Kidney epithelial cell (primary cell): ENCODE measurements around the gene UPP2. TPM values are rescaled to one million over a fixed set of nuclear protein-coding genes. Genes with fewer than 3 reads are reported as not detected.

ENCODE experiments used
- DNase-seq: peaks from one replicate; pipeline ENCODE4 v3.0.0-alpha.2; 2010; ENCODE audit warnings: low read depth
- H3K27me3 ChIP-seq: 2 replicates; pipeline ENCODE4 v1.6.0; 2011; ENCODE audit warnings: low read length; ENCODE audit not compliant: control insufficient read depth, insufficient read depth
- H3K36me3 ChIP-seq: 2 replicates; pipeline ENCODE4 v1.5.1; 2011; ENCODE audit warnings: low read length; ENCODE audit not compliant: control insufficient read depth, insufficient read depth
- H3K4me3 ChIP-seq: 2 replicates; pipeline ENCODE4 v1.5.1; 2011; ENCODE audit warnings: low read depth, mild to moderate bottlenecking, control low read depth, low read length
- CTCF ChIP-seq: IDR thresholded peaks from 2 replicates; pipeline ENCODE4 v1.5.1; 2011; ENCODE audit warnings: mild to moderate bottlenecking, moderate library complexity, low read length, control low read depth, inconsistent platforms; ENCODE audit not compliant: insufficient read depth, poor library complexity, severe bottlenecking
- total RNA-seq: library from RNA; depleted of rRNA; stranded (reverse); fragments of >200 nt; gene quantifications from 2 replicates; pipeline ENCODE4 v1.2.3, GENCODE V29; 2015

The UPP2 gene
- total RNA-seq = not detected in 2 replicates

DNA sequence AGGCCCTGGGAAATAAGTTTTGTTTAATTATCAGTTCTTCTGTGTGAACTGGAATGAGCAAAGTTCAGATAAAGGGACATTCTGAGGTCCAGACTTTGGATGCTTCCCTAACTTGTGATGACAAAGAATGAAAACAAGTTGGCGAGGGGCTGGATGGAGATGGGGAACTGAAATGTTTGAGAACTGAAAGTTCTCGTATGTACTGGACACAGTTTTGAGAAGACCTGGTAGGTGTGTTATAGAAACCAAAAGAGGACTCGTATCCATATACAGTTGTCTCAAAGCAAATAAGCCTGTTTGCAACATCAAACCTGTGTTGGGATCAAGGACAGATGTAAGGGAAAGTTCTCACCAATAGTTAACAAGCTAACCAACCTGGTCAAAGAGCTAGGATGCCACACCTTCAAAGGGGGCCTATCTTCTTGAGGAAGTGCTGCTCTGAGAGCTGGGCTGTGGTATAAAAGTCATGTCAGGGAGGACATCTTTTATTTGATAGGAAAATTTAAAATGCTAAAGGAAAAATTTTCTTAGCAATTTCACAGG lies at the start of gene UPP2:
UPP2 (plus strand) TSS at position 493 of the 543 bp plus-strand sequence. CDS start 188 bp downstream, outside the sequence.
- no peaks in the 10 kb centered on the region for H3K36me3 ChIP-seq
- no peak for DNase-seq
- TF ChIP-seq CTCF = no peak

DNA sequence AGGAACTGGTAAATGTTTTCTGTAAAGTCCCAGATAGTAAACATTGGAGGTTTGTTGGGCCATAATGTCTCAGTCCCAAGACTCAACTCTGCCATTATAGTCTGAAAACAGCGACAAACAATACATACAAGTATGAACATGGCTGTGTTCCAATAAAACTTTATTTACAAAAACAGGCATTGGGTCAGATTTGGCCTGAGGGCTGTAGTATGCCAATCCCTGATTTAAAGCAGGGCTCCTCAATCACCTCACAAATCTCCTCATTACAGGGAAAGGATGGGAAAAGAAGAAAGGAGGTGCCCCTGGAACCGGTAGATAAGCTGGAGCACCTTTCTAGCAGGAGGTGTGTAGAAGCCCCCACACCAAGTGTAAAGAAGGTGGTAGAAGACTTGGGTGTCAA lies 48.9 kb upstream of the UPP2 start:
- no peak for DNase-seq

More for the DNA sequence above, at the start of gene UPP2:
- Histone ChIP-seq H3K4me3 (no peak within 1 kb of the TSS), H3K27me3 (no peaks in the 10 kb centered on the region)

GRCh38 chr2:158056875-158057274 lies 44.8 kb upstream of the UPP2 start:
- no peaks in the 10 kb centered on the region for H3K27me3 ChIP-seq
- no peak for TF ChIP-seq CTCF
- no peaks in the 10 kb centered on the region for H3K36me3 ChIP-seq
- H3K4me3 ChIP-seq = no peak overlapping the region
- DNase-seq = no peak

More for the DNA sequence above, 48.9 kb upstream of the UPP2 start:
- Histone ChIP-seq H3K4me3 (no peak overlapping the region), H3K36me3 (no peaks in the 10 kb centered on the region), H3K27me3 (no peaks in the 10 kb centered on the region)
- TF ChIP-seq CTCF = no peak

DNA sequence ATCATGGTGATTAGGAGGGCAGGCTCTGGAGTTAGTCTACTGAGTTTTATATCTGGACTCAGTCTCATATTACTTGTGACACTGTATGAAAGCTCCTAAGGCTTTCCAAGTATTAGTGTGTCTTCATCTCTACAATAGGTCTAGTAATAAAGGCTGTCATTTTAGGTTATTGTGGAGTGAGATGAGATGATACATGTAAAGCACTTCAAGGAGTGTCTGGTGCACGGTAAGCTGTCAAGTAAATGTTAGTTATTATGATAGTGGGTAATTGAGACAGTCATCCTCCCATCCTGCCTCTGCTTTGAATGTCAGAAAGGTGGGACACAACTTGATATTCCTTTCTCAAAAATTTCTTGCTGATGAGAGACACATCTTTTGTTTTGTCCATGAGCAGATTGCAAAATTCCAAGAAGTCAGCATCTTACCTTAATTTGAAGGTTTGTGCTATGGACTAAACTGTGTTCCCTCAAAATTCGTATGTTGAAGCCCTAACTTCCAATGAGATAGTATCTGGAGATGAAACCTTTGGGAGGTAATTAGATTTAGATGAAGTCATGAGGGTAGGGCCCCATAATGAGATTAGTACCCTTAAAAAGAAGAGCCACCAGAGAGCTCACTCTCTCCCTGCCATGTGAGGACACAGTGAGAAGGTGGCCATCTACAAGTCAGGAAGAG lies 41.4 kb upstream of the UPP2 start:
- Histone ChIP-seq H3K36me3 (no peaks in the 10 kb centered on the region), H3K4me3 (no peak overlapping the region), H3K27me3 (no peaks in the 10 kb centered on the region)
- TF ChIP-seq CTCF = no peak
- no peak for DNase-seq

DNA sequence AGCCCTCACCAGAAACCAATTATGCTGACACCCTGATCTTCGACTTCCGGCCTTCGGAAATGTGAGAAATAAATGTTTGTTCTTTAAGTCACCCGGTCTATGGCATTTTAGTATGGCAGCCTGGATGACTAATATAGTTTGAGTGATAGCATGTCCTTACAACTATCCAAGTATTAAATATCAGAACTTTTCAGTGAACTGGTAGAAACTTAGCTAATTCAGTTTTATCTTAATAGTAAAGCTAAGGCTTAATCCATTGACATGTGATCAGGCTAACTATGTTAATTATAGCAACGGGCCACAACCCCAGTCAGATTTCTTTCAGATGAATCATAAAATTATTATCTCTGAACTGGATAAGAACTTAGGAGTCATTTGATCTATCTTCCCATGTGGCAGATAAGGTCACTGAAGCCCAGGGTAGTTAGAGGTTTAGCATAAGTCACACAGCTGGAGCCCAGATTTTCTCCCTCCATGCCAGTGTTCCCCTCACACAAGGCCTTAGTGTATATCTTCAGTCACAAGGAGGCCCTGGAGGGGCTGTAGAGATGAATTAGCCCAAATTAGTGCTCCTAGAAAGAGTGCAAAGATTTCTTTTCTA lies 40.7 kb upstream of the UPP2 start:
- H3K36me3 ChIP-seq = no peaks in the 10 kb centered on the region
- DNase-seq = no peak
- no peak for TF ChIP-seq CTCF
- no peaks in the 10 kb centered on the region for H3K27me3 ChIP-seq
- no peak overlapping the region for H3K4me3 ChIP-seq
